ENCODE data around the gene DNAH2.

The DNAH2 gene

DNA sequence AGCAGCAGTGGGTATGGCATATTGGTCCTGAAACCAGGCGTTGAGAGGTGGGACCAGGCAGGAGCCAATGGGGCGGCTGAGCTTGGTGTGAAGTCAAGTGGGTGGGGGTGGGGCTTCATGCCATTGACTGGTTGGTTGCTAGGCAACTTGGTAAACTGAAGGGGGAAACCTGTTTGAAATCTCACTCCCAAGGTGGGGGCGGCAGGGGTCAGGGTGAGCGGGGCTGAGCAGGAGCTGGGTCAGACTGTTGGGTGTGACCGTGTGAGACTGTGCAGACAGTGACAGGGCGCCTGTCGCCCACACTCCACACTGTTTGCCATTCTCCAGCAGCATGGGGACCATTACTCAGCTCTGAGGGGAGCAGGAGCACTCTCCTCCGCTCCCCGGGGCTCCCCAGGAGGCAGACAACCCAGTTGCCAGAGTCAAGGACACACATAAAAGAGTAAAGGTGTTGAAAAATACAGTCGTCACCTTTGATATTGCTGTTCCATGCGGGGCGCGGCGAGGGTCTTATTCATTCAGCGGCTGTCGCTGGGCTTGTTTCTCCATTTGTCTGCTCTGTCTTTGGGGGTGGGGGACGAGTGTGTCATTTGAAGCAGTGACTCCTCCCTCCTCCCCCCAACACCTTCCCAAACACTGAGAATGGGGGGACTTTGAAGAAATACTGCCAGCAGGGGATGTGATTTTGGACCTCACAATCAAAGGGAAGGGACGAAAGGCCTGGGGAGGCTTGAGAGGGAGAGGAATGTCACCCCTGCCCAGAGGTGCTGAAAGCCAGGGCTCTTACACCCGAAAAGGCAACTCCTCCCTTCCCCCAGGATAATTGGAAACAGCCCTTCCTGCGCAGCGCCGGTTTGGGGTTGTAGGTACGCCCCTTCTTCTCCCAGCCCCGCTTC is 13.7 kb upstream of the DNAH2 start:
- no peak for DNase-seq

DNA sequence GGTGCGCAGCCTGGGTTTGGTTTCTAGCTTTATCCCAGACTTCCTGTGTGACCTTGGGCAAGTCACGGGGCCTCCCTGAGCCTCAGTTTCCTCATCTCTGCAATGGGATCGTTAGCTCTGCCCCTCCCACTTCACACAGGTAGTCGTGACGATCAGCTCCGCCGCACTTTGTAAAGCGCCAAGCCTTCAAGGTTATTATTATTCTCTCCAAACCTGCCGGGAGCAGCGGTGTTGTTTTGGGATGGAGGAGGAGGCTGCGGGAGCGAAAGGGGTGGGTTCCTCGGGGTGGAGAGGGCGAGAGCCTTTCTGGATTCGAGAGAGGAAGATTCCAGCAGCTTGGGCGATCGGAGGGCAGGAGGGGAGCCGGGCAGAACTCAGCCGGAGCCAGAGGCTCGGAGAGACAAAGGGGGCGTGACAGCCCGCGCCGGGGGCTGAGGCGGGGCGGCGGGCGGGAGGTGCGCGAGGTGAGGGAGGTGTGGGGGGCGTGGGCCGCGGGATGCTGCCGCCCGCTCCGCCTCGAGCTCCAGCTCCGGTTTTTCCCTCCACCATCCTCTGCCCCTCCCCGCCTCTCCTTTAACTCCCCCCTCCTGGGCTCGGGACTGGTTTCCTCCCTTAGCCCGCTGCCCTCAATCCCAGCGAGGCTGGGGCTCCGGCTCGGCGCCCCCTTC is 12.8 kb upstream of the DNAH2 start, which contains the start of gene EFNB3:
Gene EFNB3, plus strand, starts transcription at position 602 of the 668 bp plus-strand sequence. CDS start 397 bp downstream, outside the sequence.
- no peak for DNase-seq

DNA sequence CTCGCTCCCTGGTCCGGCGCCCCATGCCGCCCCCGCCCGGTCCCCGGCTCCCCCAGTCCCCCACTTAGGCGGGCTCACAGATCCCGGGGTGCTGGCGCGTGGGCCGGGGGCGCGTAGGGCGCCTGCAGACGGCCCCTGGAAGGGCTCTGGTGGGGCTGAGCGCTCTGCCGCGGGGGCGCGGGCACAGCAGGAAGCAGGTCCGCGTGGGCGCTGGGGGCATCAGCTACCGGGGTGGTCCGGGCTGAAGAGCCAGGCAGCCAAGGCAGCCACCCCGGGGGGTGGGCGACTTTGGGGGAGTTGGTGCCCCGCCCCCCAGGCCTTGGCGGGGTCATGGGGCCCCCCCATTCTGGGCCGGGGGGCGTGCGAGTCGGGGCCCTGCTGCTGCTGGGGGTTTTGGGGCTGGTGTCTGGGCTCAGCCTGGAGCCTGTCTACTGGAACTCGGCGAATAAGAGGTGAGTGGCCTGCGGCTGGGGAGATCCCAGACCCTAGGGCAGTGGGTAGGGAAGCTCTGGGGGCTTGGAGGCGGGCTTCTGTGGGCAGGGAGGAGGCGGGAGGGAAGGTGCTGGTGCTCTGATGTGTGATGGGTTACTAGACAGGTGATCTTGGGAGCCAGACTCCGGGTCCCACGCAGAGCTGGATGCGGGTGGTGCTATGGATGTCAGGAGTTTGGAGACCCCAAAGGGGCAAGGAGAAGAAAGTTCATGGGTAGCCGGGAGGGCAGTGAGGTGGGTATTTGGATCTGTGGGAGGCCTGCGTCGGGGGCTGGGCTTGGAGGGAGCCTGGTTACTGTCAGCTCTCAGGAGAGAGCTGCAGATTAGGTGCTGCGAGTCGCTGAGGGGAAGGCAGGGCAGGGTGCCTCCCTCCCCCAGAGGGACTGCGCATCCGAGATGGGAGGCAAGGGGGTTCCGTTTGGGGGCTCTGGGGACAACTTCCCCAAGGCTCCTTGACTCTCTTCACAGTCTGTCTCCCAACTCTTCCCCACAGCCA is 12.0 kb upstream of the DNAH2 start:
- DNase-seq, result no peak

DNA sequence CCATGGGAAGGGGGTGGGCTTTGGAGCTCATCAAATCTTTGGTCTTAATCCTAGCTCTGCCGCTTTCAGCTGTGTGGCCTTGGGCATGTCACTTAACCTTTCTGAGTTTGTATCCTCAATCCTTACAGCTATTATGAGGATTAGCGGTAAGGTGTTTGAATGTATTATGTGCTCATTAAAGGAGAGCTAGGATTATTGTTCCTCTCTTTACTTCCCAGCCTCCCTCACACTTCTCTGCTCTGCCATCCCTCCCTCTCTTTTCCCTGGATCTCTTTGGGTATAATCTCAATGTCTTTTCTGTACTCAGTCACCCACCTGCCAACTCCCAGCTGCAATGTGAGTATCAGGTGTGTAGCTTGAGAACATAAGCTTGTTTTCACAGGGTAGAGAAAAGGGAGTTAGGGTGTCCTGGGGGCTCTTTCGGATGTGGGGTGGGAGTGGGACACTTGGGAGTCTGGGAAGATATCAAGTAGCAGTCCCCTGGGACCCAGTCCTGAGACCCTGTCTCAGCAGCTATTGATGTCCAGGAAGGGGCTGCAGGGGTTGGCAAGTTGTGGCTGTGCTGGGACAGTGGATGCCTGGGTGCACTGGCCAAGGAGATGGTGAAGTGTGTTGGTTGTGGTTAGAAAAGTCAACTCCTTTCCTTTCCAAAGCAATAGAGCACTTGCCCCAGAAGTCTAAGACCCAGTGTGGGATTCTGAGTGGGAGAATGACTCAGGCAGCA is 10.8 kb upstream of the DNAH2 start:
- DNase-seq, result no peak

DNA sequence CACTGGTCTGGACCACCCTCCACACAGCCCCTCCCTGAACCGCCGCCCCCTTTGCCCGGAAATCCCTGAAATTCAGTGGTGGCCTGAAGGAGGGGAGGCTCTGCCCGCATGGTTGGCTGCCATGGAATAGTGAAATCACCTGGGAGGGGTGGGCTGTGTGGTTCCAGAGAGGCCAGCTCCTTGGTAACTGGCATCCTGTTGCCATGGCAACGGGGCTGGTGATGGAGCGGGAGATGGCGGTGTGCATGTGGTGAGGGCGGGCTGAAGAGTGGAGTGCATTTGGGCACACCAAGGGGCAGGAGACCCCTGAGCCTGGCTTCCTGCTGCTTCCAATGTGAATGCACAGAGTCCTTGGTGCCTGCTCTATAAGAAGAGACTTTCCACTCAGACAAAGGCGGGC is 10.1 kb upstream of the DNAH2 start:
- no peak for DNase-seq

GRCh38 chr17:7707858-7708750 is 9.4 kb upstream of the DNAH2 start:
- DNase-seq, result no peak

DNA sequence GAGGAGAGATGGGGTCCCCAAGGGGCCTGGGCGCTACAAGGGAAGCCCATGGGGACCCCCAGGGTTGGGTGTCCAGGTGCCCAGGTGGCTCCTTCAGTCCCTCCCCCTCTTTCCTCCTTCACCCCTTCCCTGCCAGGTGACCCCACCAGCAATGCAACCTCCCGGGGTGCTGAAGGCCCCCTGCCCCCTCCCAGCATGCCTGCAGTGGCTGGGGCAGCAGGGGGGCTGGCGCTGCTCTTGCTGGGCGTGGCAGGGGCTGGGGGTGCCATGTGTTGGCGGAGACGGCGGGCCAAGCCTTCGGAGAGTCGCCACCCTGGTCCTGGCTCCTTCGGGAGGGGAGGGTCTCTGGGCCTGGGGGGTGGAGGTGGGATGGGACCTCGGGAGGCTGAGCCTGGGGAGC is 8.5 kb upstream of the DNAH2 start:
- DNase-seq, result no peak

GRCh38 chr17:7710301-7710700 is 7.2 kb upstream of the DNAH2 start:
- DNase-seq, result no peak

DNA sequence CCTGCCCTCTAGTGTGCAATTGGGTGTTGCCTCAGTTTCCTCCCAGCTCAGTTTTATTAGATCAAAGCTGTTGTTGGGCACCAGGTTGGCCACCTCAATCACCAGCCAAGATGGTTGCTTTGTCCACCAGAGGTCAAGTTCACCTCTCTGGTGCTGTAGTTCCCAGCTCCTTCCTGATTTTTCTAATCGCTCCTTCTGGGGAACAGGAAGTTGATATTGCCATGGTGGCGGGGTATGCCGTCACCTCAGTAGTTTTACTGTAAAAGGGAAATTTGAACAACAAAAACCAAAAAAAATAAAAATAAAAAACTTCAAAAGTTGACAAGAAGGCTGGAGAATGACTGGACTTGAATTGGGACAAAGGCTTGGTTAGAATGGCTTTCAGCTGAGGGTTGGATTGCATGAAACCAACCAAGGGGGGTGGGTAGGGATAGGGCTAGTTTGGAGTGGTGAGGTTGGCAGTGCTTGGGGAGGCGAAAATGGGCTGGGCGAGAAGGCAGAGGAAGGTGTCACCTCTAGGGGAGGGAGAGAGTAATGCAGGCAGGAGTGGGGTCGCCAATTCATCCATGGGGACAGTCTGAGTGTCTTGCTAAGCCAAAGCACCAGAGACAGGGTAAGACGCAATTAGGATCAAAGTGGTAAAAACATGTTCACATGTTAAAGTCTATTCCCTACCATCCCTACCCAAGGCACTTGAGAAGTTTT is 6.3 kb upstream of the DNAH2 start:
- no peak for DNase-seq

DNA sequence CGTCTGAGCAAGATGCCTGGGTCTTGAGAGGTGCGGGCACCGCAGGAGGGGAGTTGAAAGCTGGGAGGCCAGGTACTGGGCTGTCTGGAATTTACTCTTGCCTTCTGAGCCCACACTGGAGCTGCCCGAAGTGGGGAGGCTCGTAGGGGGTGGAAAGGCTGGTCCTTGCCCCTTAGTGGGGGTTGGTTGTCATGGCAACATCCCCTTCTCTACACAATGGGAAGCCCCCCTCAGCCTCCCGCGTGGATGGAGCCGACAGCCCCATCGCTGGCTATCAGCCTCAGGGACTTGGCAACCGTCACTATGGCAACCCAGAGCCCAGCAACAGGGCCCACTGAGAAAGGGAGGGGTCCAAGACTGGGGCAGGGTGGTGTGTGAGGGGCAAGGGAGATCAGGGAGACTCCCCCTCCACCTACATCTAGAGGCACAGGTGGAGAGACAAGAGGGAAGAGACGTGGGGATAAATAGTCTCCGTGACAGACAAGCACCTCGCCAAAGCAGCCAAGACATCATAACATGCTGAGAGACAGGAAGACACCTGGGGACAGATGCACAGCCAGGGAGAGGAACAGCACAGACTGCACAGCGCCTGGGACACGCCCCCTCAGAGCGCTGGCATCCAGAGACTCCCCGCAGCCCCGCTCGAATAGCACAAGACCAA is 5.3 kb upstream of the DNAH2 start:
- no peak for DNase-seq

DNA sequence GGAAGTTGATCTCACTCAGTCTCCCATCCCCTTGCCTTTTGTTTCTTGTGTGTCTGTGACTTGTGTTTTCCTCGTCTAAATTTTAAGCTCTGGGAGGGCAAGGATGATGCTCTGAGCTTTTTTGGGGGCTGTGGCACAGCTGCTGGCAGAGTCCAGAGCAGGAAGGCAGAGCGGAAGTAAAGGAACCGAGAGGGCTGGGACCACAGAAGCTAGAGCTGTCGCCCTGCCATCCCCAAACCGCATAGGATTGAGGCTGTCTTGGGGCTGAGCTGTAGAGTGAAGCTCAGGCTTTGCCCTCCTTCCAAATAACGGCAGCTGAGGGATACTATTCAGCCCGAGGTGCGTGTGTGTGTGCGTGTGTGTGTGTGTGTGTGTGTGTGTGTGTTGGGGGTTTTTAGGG is 3.8 kb upstream of the DNAH2 start:
- no peak for DNase-seq

- DNase-seq, result no peak
These were observed 2.6 kb upstream of the DNAH2 start for GRCh38 chr17:7714721-7715594.

DNA sequence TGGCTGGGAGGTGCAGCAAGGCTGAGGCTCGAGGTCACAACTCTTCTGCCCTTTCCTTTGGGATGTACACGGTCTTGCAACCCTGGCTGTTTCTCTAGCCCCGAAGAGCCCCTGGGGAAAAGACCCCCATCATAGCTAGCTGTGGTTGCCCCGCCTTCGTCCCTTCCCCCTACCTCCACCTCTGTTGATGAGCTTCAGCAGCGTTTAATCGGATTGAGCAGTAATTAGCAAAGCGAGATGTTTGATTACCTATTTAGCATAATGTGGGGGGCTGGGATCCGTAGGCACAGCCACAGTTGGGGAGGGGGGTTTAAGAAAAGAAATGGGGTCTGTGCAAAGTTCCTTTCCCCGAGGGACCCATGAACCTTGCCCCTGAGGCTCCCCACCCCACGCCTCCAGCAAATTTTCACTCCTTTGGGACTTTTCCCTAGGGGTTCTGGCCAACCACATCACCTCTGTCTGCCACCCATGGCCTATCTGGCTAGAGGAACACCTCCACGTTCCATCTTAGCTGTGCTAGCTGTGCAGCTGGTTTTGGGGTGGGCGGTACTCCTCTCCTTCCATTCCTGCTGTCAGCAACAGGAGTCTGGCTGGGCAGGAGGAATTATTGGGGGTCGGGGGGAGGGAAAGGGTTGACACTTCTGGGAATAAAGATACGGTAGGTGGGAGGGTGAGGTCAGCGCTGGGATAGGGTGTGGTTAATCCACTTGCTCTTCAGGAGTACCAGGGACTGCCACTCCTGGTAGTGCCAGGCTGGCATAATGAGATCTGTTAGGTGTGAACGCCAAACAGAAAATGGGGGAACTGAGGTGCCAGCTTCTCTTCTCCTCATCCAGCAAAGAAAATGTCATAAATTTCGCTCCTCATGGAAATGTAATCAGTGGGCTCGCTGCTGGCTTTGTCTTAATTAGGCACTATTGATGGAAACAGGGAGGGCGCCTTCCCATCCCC is 1.3 kb upstream of the DNAH2 start:
- DNase-seq, result no peak

DNA sequence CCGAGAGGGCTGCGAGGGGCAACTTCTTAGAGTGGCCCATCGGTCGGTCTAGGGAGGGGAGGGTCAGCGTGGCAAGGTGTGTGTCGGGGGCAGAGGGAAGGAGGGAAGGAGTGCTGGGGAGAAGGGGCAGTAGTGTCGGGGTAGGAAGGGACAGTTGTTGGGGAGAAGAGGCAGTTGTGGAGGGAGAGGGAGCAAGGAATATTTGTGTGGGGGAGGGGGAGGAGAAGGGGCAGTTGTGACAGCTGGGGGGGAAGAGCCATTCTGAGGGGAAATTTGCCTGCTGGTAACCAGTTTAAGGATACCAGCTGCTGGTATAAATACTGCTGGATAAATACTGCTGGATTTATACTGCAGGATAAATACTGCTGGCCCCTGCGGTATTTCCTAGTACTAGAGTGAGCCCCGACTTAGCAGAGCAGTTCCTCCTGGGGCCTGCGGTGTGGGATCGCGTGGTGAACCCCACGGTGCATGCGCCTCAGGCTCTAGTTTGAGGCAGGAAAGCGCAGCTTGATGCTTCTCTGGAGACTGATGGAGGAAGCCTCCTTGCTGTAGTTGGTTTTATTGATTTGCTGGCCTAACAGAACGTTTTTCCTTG is 309 bp downstream of the DNAH2 start:
- DNase-seq, result no peak

DNA sequence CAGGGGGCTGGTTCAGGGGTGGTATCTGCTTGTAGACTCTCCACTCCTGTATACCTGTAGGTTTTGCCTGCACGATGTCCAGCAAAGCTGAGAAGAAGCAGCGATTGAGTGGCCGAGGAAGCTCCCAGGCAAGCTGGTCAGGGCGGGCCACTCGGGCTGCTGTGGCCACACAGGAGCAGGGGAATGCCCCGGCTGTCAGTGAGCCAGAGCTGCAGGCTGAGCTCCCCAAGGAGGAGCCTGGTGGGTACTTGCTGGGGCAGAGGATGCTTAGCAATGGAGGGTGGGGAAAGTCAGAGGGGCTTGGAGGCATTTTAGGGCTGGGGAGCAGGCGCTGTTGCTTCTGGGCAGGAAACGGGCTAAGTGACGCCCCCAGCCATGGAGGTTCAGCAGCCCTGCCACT is 2.1 kb downstream of the DNAH2 start:
- DNase-seq, result no peak

DNA sequence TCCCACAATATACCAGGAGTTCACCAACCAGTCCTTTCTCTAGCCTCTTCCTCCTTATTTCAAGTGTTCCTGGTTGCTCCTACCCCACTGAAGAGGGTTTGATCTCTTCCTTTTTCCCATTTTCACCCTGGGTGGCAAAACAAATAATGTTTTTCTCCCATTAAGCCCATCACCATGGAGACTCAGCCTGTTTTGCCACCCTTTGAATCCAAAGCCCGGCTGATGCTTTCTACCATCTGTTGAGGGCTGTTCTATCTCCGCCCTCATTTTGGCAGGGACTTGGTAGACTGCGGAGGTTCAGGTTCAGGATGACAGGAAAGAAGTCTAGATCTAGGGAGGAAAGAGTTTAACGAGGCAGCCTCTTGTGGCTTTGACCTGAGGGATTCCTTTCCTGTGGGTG is 2.6 kb downstream of the DNAH2 start:
- no peak for DNase-seq

DNA sequence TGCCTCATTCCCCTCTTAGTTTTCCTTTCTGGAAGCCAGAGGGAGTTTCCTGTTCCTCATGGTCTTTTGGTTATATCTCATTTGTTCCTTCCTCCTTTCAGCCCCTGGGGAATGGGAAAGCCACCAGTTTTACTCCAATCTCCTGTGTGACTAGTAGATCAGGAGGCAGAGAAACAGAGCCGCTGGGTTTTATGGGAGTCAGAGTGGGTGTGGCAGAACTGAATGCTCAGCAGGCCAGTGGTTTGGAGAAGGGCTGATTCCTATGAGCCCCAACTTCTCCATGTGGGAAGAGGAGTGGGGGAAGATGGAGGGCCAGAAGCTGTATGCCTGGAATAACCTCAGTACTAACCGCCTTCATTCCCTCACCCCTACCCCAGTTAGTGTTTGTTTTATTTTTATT is 4.1 kb downstream of the DNAH2 start:
- no peak for DNase-seq

Data from NCI-H526 treated with DMSO at 0.1 percent for 48 hours (cell line).